ENCODE measurements around the gene KCNAB1.
"Not testable (repeated sequence)": the region's sequence is repeated elsewhere in the genome, so short reads cannot be mapped to it uniquely, and the experiment has no call there.

KCNAB1 gene

DNA sequence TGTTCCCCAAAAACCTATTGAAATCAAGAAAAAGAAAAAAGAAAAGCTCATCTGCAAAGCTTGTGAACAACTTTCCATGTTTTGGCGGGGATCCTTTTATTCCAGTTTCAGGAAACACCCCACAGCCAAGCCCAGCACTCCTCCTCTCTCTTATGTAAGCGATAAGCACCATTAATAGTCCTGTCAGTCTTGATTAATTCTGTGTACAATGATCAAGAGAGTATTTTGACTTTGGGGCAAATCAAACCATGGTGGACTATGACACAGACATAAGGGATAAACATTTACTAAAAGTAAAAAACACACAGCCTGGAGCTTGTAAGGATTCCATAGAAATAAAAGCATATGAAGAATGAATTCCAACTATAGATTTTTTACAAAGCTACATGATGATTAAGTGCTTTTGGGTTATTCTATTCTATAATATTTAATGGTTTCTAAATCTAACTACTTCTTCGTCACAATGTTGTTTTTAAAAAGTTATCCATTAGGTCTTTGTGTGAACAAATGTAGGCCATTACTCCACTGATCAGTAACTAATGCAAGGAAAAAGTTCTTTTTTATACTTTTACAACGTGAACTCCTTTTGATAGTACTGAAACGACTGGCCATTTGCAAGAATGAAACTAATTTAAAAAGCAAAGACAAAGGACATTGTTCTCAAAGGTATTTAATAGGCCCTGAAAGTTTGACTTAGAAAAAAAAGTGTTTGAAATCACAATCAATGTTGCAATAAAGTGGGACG lies 106.5 kb downstream of the KCNAB1 start:
- DNase-seq: no peak

DNA sequence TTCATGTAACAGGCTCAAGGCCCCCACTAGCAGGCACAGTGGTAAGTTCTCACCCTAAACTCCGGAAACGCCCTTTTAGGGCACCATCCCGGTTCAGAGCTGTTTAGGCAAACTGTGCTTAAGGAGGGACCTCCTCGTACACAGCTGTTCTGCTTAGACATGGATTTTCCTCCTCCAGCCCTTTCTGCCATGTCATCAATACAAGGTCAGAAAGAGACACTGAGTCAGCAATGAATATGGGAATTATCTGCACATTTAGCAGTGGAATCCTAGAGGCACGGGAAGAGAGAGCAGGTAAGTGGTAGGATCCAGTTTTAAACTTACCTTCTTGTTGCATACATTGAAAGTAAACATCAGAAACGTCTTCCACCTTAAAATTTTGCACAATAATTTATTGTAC lies 107.3 kb downstream of the KCNAB1 start:
- DNase-seq: no peak

DNA sequence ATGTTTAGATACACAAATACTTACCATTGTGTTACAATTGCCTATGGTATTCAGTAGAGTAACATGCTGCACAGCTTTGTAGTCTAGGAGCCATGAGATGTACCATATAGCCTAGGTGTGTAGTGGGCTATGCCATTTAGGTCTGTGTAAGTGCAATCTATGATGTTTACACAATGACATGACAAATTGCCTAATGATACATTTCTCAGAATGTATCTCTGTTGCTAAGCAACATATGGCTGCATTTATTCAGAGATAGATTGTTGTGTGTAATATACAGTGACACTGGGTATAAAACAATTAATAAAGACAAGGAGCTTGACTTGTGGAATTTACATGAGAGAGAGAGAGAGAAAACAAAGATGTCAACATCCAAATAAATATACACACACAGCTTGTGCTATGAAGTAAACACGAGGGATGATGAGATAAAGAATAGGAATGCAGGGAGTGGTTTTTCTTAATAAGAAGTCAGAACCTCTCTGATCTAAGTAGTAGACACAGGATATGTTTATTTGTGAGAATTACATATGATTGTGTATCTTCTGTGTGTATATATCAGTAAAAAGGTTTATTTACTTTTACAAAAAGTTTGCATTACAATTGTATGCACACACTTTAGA lies 110.0 kb downstream of the KCNAB1 start:
- no peak for DNase-seq

DNA sequence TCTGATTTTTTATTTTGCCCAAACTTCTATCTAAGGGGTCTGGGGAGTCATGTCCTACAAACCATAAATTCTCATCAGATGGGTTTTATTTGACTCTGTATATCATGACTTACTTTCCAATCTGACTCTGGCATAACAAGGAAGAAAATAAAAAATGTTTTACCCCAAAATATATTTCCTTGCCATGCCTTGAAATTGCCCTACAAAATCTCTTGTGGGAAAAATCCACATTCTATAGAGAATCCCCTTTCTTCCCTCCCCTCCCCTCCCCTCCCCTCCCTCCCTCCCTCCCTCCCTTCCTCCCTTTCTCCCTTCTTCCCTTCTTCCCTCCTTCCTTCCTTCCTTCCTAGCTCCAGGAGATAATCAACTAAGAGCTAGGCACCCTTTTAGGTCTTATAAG lies 110.8 kb downstream of the KCNAB1 start:
- DNase-seq: not testable (repeated sequence)

DNA sequence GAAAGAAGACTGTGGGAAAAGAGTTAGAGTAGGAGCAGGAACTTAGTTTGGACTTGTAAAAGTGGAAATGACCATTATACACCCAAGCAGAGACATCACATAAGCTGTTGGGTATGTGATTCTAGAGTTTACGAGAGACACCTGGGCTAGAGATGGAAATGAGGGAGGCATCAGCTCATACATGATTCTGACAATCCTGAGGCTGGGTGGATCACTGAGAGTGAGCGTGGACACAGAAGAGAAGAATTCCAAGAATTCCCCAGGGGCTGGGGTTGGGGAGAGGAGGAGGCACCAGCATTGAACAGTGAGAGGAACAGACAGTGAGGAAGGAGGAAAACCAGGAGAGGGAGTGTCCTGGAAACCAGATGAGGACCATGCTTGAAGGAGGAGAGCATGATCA lies 113.5 kb downstream of the KCNAB1 start:
- no peak for DNase-seq

DNA sequence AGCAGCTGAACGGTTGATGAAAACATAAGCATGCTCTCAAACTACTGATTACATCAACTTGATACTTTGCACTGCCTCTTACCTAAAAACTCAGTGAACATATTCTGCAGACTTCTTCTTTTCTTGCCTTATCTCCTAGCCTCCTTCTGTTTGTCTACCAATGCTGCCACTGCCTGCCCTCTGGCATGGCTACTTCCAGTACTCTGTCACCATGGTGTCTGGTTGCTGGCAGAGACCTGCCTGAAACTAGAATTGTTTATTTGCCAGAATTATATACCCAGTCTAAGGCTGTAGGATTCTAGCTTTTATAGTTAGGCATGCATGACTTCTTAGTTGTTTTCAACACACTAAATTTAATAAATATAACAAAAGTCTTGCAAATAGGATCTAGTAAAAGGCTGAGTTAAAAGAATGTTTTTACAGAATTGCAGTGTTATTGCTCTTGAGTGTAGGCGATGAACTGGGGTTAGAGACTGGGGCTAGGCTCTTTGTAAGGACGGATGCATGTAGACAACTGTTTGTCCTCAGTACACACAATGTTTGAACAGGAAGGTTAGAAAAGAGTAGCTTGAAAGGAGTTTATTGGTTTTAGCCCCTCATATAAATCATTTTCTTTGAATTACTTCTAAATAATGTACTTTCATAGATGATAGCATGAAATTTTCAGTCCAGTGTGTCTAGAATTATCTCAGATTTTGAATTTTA lies 116.3 kb downstream of the KCNAB1 start:
- DNase-seq: no peak

DNA sequence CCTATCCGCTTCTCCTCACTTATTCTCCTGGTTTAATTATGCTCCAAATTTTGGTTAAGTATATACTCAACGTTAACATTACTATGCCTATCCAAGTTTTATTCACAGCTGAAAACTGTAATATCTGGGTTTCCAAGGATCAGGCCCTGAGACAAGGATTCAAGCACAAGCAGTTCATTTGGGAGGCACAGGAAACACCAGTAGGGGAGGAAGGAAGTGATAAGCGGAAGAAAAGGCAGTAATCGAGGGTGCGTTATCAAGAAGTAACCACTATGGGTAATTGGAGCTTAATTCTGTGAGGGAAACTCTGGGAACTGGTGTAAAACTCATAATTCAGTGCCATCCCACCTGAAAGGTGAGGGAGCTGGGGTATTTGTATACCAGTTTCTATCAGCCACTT lies 120.3 kb downstream of the KCNAB1 start:
- DNase-seq: no peak

DNA sequence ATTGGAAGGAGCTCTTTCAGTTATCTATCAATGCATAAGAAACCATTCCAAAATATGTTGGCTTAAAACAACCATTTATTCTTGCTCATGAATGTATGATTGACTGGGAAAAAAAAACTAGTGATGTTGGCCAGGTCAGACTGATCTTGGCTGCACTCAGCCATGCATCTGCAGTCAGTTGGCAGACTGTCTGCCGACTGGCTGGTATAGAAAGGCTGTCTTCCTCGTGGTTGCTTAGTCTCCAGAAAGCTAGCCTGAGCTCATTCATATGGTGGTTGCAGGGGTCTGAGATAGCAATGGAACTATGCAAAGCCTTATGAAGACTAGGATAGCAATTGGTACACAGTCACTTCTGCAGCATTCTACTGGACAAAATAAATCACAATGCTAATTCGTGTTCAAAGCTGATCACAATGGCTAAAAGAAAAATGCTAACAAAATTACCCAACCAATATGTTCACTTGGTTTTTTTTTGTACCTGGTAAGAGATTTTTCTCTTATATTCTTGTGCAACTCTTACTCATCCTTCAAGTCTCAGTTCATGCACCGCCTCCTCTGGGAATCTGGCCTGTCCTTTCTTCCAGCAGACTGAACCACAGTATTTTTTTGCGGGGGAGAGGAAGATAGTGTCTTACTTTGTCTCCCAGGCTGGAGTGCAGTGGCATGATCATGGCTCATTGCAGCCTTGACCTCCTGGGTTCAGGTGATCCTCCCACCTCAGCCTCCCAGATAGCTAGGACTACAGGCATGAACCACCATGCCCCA lies 126.8 kb downstream of the KCNAB1 start:
- DNase-seq: no peak

DNA sequence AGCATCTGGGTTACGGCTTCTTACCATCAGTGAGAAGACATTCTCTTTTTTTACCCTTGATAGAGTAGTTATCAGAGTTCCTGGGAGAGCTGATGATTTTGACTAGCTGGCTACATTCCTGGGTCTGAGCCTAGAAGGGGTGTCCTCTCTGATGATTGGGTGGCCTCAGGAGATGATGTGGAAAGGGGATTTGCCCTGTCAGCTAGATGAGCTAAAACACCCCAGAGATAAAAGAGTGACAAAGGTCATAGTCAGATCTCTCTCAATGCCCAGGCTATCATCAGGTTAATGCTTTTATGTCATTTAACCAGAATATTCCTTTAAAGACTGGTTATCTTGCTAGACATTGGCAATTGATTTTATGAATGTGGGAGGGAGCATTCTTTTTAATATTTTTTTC lies 130.2 kb downstream of the KCNAB1 start:
- no peak for DNase-seq

DNA sequence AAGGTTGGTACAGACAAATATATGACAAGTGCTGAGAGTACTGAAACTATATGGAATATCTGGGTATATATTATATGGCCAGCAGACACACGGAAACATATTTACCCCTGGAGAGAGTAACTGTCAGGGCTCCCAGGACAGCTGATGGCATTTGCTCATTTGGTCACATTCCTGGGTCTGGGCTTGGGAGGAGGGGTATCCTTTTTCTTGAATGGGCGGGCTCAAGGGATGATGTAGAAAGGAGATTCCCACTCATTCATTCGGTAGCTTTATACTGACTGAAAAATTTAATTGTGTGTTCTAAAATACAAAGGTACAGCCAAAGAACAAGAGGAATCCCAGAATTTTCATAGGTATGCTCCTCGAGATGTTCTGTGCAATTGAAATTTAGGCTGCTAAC lies 131.0 kb downstream of the KCNAB1 start:
- DNase-seq: no peak

DNA sequence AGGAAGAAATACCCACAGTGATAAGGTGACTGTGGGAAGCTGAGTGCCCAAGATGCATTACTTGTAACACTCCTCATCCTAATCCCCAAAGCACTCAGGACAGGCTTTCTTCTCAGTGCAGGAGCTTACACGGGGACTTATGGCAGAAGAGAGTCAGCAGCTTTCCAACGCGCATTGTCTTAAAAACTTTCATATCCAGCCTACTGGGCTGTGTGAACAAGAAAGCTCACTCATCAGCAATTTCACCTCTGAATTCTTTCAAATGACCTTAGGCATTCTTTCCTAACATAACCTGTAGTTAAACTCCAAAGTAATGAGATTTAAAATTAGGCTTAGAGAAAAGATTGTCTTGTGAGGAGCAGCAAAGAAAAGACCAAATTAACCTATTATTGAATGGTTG lies 132.3 kb downstream of the KCNAB1 start:
- no peak for DNase-seq

DNA sequence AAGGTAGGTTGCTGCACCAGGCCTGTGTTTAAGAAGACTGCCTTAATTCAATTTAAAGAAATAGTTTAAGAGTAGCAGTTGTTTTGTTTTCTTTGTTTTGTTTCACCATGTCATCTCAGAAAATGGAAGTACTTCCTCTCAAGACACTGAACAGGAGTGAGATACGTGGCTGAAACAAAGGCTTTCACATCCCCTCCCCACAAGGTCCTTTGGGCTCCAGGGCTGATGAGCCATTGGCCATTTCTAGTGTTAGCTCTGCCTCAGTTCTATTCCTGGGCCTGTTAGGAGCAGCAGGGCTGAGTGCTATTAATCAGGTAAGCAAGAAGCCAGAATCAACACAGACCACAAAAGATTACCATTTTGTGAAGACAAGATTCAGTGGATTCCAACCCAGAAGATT lies 132.8 kb downstream of the KCNAB1 start:
- DNase-seq: no peak

DNA sequence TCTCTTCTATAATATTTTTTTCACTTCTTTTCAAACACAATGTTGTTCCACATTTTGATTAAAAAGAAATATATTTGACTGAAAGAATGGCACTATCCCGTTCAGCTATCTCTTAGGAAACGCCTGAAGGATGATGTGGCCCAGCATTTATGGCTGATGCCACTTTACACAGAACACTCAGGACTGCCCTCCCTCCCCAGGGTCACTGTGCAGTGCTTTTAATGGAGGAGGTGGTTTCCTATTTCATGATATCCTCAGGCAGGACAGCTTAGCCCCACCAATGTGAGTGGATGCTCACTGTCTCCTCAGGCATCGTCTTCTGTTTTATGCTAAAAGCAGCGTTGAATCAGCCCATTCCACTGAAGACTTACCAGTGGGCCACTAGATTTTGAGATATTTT lies 135.9 kb downstream of the KCNAB1 start:
- DNase-seq: no peak

DNA sequence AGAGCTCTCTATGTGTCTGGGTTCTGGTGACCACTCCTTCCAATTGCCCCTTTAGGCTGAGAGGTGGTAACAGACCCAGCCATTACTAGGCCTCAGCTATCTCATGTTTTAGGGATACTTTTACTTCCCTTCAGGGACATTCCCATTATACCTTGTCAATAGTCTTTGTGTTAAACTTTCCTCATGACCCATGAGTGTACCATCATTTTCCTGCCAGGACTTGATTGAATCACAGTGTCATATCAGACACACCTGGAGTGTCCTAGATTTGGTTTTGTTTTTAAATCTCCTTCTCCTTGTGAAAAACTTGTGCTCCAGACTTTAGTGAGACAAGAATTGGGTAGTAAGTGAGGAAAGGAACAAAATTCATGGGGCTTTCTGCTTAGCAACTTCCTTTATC lies 136.6 kb downstream of the KCNAB1 start:
- no peak for DNase-seq

DNA sequence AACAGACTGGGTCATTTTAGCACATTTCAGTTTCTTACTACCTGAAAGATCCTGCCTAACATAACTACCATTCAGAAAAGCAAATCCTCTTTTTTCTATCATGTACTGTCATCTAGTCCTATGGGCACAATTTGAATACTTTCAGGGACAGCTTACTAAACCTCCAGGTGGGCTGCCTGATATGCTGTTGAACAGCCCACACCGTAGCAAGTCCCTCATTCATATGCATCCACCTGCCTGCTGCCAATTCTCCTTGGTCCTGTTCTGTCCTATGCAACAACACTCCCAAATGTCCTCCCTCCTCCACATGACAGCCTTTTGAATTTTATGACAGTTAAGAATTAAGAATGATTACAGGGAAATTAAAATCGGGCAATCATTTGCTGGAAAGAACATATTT lies 137.9 kb downstream of the KCNAB1 start:
- DNase-seq: no peak

DNA sequence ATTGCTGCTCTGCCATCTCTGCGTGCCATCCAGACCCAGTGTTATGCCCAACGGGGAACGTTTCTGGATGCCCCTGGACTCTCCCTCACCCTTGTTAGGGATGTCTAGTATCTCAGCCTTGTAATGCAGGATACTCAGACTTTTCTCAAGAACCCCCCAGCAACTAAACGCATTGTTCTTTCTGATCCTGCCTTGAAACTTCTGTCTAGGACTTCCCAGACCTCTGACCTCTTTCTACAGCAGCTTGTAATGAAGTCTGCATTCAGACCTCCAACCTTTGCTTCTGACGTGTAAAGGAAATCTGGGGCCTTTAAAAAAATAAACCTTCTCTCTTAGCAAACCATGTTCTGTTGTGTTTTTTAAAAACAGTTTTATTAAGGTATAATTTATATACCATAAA lies 139.5 kb downstream of the KCNAB1 start:
- no peak for DNase-seq

DNA sequence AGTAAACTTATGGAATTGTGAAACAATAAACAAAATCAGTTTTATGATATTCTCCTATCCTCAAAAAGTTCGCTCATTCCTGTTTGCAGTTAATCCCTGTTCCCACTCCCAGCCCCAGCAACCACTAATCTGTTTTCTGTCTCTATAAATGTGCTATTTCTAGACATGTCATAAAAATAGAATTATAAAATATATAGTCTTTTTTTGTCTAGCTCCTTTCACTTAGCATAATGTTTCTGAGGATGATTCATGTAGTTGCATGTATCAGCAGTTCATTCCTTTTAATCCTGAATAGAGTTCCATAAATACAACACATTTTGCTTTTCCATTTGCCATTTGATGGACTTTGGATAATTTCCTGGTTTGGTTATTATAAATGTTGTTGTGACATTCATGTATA lies 140.0 kb downstream of the KCNAB1 start:
- DNase-seq: no peak

DNA sequence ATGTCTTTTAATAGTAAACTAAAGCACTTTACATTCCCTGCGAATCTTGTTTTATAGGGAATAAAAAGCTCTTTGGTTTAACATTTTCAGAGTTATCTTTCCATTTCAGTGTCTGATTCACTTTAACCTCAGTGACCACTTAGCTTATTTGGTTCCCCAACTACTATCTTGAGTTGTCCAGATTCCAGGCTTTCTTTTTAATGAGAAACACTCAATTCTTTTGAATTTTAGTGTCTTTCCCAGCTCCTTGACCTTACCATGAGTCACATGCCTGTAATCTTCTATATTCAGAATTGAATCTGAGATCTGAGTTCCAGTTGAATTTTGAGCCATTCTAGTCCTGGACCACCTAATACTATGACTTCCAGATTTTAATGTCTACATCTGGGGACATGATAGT lies 144.4 kb downstream of the KCNAB1 start:
- DNase-seq: no peak

DNA sequence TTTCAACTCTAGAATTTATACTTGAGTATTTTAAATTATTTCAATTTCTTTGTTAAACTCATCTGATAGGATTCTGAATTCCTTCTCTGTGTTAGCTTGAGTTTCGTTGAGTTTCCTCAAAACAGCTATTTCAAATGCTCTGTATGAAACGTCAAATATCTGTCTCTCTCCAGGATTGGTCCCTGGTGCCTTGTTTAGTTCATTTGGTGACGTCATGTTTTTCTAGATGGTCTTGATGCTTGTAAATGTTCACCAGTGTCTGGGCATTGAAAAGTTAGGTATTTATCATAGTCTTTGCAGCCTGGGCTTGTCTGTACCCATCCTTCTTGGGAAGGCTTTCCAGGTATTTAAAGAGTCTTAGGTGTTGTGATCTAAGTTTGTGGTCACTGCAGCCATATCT lies 151.1 kb downstream of the KCNAB1 start:
- DNase-seq: no peak

DNA sequence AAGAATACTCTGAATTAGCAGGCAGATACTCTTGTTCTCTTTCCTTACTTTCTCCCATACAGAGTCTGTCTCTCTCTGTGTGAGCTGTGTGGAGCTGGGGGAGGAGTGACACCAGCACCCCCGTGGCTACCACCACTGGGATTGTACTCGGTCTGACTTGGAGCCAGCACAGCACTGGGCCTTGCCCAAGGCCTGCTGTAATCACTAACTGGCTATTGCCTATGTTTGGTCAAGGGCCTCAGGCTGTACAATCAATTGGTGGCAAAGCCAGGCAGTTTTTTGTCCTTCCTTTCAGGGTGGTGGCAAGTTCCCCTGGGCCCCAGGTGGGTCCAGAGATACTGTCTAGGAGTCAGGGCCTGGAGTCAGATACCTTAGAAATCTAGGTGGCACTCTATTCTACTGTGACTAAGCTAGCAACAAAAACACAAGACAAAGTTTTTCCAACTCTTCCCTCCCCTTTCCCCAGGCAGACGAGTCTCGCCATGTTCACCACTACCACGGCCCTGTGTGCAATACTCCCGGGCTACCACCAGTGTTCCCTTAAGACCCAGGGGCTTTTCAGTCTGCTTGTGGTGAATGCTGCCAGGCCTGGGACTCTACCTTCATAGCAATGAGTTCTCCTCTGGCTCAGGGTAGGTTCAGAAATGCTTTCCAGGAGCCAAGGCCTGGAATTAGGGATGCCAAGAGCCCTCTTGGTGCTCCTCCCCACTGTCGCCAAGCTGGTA lies 151.8 kb downstream of the KCNAB1 start:
- DNase-seq: no peak

DNA sequence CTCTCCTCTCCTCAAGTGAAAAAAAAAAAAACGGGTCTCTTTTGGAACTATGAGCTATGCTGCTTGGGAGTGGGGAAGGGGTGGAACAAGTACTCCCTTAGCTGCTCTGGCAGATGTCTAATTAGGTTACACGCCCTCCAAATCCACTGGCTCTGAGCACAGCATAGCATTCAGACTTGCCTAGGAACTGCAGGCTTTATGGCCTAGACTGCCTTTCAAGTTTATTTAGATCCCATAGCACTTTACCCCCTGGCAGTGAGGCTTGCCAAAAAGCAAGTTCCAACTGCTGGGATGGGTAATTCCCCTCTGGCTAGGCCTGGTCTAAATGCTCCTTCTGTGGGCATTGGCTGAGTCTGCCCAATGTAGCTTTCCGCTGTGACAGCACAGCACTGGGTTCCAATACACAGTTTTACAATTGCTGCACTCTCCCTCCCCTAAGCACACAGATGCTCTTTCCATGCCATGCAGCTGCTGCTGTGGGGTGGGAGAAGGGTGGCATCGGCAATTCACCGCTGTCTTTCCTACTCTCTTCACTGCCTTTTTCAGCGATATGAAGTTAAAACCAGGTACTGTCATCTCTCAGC lies 152.8 kb downstream of the KCNAB1 start:
- no peak for DNase-seq

DNA sequence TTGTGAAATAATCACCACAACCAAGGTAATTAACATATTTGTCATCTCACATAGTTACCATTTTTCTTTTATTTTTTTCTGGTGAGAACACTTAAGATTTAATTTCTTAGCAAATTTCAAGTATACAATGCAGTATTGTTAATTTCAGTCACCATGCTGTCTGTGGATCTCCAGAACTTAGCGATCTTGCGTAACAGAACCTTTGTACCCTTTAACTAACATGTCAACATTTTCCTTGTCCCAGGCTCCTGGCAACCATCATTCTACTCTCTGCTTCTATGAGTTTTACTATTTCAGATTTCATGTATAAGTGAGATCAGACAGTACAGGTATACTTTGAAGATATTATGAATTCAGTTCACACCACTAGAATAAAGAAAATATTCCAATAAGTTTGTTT lies 154.4 kb downstream of the KCNAB1 start:
- no peak for DNase-seq

DNA sequence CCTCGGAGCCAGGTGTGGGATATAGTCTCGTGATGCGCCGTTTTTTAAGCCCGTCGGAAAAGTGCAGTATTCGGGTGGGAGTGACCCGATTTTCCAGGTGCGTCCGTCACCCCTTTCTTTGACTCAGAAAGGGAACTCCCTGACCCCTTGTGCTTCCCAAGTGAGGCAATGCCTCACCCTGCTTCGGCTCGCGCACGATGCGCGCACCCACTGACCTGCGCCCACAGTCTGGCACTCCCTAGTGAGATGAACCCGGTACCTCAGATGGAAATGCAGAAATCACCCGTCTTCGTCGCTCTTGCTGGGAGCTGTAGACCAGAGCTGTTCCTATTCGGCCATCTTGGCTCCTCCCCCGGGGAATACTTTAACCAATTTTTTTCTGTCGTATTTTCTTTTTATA lies 164.3 kb downstream of the KCNAB1 start:
- not testable (repeated sequence) for DNase-seq
